DOHH2 (cell line): ENCODE data around the gene PER1.

ENCODE experiments used
- EZH2phosphoT487 ChIP-seq: fragments of 200-600 bp; sonication (generic); IDR thresholded peaks from 2 replicates; pipeline ENCODE4 v1.6.1; 2017; ENCODE audit warnings: borderline replicate concordance, mild to moderate bottlenecking, antibody characterized with exemption, low read length, moderate library complexity, mixed read lengths
- TF ChIP-seq, protein P1 (sequence below): fragments of 200-600 bp; sonication (generic); IDR thresholded peaks from one replicate; pipeline ENCODE4 v1.5.1; 2014; ENCODE audit warnings: antibody characterized with exemption, mild to moderate bottlenecking, low read depth, low read length; ENCODE audit not compliant: poor library complexity, severe bottlenecking

DNA sequence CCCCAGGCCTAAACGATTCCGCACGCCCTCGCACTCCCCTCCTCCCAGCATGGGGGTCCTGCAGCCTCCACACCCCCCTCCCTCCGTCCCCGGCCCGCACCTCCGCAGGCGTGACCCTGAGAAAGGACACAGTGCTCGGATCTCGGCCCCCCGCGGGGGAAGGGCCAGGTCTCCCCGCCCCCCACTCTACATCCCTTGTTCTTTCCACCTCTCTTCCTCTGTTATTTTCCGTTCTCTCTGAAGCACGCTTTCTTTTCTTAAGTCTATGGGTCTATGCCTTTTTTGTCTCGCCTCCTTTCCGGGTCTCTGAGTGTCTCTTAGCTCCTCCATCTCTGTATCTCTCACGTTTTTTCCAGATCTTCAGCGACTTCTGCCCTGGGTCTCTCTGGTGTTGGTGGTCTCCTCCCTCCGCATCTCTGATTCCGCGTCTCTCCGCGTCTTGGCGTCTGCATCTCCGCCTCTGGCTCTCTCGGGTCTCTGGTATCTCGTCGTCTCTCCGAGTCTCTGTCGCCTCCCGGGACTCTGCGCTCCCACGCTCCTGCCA is 26.2 kb downstream of the PER1 start:
- TF ChIP-seq, protein P1, sequence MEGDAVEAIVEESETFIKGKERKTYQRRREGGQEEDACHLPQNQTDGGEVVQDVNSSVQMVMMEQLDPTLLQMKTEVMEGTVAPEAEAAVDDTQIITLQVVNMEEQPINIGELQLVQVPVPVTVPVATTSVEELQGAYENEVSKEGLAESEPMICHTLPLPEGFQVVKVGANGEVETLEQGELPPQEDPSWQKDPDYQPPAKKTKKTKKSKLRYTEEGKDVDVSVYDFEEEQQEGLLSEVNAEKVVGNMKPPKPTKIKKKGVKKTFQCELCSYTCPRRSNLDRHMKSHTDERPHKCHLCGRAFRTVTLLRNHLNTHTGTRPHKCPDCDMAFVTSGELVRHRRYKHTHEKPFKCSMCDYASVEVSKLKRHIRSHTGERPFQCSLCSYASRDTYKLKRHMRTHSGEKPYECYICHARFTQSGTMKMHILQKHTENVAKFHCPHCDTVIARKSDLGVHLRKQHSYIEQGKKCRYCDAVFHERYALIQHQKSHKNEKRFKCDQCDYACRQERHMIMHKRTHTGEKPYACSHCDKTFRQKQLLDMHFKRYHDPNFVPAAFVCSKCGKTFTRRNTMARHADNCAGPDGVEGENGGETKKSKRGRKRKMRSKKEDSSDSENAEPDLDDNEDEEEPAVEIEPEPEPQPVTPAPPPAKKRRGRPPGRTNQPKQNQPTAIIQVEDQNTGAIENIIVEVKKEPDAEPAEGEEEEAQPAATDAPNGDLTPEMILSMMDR, result no peak
- TF ChIP-seq EZH2phosphoT487, result no peak
